GM10847 (cell line): ENCODE data around the gene OR51F2.

ENCODE experiments used
- POLR2A ChIP-seq: IDR thresholded peaks from 2 replicates; pipeline ENCODE4 v1.6.1; 2011; ENCODE audit not compliant: insufficient read length; ENCODE audit errors: extremely low read depth

Gene OR51F2

DNA sequence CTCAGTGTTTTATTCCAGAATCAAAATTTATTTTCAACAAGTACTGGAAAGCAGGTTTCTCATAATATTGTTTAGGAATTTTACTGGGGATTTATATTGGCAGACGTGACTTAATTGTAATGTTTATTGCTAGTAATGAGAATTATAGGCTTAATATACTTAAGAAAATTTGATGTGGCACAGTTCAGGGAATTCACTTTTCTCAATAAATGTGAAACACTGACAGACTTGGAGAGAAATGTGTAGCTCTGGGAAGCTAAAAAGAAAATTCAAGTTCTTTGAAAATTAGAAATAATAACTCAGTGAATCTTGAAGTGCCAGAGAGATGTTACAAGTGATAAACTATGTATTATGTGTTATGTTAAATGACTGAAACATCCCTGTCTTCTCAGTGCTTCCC lies at the start of gene OR51F2:
Gene OR51F2 (plus strand): TSS at position 301 of the 400 bp plus-strand sequence. CDS start 101 bp downstream, outside the sequence.
- TF ChIP-seq POLR2A = no peak

DNA sequence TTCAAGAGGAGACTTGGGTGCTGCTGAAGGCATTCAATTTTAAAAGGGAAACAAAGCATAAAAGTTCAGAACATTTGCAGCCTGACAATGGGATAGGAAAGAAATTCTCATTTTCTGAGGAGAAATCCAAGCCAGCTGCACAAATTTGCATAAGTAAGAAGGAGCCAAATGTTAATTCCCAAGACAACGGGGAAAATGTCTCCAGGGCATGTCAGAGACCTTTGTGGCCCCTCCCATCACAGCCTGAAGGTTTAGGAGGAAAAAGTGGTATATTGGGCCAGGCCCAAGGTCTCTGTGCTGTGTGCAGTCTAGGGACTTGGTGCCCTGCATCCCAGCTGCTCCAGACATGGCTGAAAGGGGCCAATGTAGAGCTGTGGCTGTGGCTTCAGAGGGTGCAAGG lies 38.7 kb upstream of the OR51F2 start:
- TF ChIP-seq POLR2A = no peak

- no peak for TF ChIP-seq POLR2A
Measured at GRCh38 chr11:4797206-4797605, 23.9 kb upstream of the OR51F2 start.

- no peak for TF ChIP-seq POLR2A
Measured at GRCh38 chr11:4798427-4799183, 22.5 kb upstream of the OR51F2 start.

DNA sequence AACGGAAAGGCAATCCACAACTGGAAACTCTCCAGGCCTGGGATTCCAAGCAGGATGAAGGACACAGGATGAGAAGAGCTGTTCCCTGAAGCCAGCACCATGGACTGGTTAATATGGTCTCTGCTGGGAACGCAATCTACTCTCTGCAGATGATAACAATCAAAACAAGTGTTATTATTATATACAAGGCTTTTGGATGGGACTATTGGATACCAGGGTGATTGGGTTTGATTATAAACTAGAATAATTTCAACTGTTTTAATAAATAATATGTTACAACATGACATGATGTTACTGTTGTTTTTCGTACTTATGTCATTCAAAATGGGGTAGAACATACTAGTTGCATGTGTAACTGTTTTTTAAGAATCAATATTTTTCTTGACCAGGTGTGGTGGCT lies 16.8 kb upstream of the OR51F2 start, which contains the start of gene OR52R1:
Gene OR52R1 (minus strand): TSS at position 101 of the 400 bp plus-strand sequence. CDS start 0 bp downstream, at position 101.
- TF ChIP-seq POLR2A = no peak

- TF ChIP-seq POLR2A = no peak
Measured at GRCh38 chr11:4808476-4808875, 12.6 kb upstream of the OR51F2 start.

- TF ChIP-seq POLR2A = no peak
Measured at GRCh38 chr11:4809246-4809645, 11.9 kb upstream of the OR51F2 start.

DNA sequence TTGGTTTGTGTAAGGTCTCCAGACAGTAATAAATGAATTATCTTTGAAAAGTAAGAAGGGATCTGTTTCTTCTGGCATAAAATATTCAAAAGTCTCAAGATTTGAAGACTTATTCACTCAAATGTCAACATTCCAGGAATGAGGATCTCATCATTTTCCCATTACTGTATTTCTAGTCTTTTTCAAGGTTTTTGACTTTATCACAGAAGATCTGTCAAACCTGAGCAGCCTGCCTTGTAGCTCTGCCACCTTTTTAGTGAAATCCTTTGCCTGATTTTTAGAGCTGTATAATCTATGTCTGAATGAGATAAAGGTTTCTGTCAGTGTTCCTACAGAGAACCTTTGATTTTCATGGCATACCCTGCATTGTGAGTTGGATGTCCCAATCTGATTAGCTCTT lies 4.0 kb downstream of the OR51F2 start:
- TF ChIP-seq POLR2A = no peak

DNA sequence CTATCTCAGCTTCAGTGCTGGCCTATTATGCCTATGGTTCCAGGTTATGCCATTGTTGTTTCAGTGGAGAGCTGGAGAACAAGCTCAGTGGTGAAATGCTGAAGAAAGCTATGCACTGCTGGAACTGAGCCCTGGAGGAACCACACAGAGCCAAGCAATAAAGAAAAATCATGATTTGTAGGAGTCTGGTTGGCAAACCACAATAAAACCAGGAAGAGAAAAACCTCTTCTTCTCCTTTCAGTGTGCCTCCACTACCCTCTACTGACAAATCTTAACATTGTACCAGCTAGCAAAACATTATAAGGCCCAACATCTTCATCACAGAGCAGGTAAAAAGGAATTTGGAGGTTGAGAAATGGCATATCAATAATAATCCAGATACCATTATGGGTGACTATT lies 5.3 kb downstream of the OR51F2 start:
- no peak for TF ChIP-seq POLR2A

GRCh38 chr11:4830346-4830745 lies 9.2 kb downstream of the OR51F2 start:
- no peak for TF ChIP-seq POLR2A

DNA sequence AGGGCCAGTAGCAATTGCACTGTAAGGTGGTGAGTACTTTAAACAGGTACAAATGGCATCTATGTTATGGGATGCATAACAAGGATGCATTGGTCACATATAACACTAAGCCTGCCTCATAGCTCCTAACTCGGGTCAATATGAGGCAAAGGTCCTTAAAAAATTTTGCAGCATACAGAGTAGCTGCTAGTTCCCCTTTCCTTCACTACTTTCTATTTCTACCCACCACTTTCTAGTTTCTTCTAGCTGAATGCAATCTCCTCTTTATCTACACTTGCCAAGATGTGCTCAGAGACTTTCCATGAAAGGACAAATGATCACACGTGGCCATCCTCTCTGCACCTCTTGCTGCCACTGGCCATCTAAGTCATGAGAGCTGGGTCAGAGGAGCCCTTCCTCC lies 9.8 kb downstream of the OR51F2 start:
- TF ChIP-seq POLR2A = no peak

- TF ChIP-seq POLR2A = no peak
Measured at GRCh38 chr11:4839851-4840549, 18.9 kb downstream of the OR51F2 start.

DNA sequence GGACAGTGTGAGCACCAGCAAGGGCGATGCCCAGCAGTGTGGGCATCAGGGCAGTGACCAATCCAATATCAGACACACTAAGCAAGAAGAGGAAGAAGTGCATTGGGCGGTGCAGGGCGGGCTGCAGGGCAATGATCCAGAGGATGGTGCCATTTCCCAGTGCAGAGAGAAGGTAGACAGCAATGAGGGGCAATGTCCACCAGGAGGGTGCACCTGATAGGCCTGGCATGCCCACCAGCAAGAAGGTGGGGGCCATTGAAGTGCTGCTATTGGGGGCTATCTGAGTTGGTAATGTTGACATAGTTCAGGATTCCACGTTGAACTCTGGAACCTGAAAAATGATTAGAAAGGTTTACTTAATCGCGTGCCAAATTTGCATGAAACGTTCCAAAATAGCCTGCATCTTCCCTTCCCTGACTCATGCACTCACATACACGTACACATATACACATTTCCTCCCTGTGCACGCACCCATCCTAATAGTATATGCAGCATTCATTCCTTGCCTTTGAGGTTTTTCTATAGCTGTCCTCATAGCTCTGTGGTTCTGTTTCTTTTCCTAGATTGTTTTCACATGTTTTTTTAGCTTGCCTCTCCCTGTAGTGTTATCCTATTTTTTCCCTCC lies 27.9 kb downstream of the OR51F2 start, which contains the start of gene OR51S1:
Gene OR51S1 (minus strand): TSS at position 301 of the 625 bp plus-strand sequence. CDS start 0 bp downstream, at position 301.
- TF ChIP-seq POLR2A = no peak

DNA sequence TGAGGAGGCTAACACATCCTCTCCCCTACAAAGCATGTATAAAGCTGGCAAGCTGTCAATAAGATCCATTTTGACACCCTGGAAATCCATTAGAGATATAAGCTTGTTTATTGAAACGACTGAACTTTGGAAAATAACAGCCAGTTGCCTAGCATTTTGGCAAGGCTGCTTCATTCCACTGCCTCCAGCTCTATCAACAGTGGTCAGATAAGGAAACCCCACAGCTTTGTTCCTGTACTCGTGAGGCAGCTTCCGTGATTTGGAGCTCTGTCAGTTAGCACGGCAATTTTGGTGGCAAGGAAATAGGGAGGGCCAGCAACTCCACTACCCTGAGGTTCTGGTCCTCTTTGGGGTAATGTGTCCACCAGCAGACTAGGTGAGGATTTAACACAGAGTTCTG lies 29.9 kb downstream of the OR51F2 start:
- TF ChIP-seq POLR2A = no peak

- no peak for TF ChIP-seq POLR2A
Measured at GRCh38 chr11:4862447-4863236, 41.5 kb downstream of the OR51F2 start.

DNA sequence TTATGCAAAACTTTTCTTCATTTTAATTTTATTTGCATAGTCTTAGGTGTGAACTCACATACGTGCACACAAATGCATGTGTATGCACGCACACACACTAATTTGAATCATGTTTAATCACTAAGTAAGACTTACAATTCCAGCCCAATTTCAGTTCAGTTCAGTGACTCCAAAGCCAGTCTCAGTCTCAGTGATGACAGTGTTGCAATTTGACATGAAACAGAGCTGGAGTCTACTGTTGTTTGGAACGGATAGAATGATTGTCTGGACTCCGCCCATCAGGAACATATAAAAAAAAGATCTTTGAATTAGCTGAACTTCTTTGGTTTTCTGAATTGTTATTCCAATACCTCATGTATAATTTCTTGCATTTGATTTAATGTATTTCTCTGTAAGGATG lies 42.8 kb downstream of the OR51F2 start:
- no peak for TF ChIP-seq POLR2A

DNA sequence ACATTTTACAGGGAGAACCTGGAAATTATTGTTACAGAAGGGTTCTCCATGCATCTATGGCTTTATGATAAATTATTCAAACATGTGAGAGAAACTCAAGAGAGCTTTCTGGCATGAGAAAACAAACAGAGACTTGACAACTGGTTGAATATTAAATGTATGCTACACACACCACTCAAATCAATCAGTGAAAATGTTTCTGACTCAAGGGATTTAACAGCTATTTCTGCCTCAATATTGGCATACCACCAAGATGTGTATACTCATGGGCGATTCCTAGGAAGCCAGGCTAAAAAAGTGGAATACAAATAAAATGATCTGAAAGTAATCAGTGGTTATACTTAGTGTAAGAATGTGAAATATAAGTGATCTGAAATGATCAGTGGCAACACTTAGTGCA lies 44.7 kb downstream of the OR51F2 start:
- no peak for TF ChIP-seq POLR2A
